Esophagus muscularis mucosa (tissue), 3 donors: ENCODE measurements around the gene ADCY9.

Experiments used
- CTCF ChIP-seq, 3 experiments: fragments of 200-600 bp in 2 of 3; fragments of 450-650 bp in 1 of 3; sonication (generic) in 2 of 3; IDR thresholded peaks; one replicate each; pipeline ENCODE4 v1.5.1; 2017 to 2019; ENCODE audit warnings: antibody characterized with exemption in 3 of 3, mild to moderate bottlenecking in 2 of 3, moderate library complexity in 1 of 3
- POLR2A ChIP-seq: fragments of 450-650 bp; IDR thresholded peaks from one replicate; pipeline ENCODE4 v1.6.1; 2017; ENCODE audit warnings: antibody characterized with exemption, moderate library complexity, mild to moderate bottlenecking, low read depth

- TF ChIP-seq CTCF (IDR thresholded peaks at IDR 0.05) (no peak), POLR2A (no peak)
Observed at GRCh38 chr16:4033951-4034350, 82.3 kb downstream of the ADCY9 start.
